GM19467 (cell line): ENCODE measurements around the gene TMX4.
"Not testable (repeated sequence)": the region's sequence is repeated elsewhere in the genome, so short reads cannot be mapped to it uniquely, and the experiment has no call there.

Source experiments
- ATAC-seq: cut with Tn5 transposase; IDR thresholded peaks from one replicate; pipeline ENCODE4 v1.9.1; 2021; ENCODE audit warnings: mild to moderate bottlenecking, moderate library complexity; ENCODE audit not compliant: unreplicated experiment

TMX4 gene

DNA sequence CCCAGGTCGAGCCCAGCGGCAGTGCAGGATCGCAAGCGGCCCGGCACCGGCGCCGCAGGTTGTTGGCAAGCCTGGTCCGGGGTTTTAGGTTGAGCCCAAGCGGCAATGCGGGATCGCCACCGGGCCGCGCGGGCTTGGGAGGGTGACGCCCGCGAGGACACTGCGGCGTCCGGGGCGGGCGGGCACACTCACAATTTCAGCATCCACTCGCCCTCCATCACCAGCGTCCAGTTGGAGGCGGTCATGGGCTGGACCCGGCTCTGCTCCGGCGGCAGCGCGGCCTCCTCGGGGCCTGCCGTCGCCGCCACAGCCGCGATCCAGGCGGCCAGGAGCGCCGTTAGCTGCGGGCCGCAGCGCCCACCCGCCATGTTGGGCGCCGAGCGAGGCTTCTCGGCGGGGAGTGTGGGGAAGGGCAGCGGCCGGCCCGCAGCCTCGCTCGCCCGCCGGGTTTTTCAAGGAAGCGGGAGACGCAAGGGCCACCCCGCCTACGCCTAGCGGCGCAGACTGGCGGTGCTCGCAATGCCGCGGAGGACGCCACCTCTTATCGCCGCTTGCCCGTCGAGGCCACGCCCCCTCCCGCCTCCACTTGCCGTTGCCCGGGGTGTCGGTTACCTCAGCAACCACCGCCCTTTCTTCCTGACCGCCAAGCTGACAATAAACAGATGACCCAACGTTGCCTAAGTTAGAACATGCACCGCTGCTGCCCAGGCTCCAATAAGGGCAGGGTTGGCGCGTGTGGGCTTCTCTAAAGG, at the start of gene TMX4:
TMX4 (minus strand) TSS at position 516 of the 752 bp plus-strand sequence; CDS start at position 368, 148 bp downstream.
- ATAC-seq: peak; percentile 83

DNA sequence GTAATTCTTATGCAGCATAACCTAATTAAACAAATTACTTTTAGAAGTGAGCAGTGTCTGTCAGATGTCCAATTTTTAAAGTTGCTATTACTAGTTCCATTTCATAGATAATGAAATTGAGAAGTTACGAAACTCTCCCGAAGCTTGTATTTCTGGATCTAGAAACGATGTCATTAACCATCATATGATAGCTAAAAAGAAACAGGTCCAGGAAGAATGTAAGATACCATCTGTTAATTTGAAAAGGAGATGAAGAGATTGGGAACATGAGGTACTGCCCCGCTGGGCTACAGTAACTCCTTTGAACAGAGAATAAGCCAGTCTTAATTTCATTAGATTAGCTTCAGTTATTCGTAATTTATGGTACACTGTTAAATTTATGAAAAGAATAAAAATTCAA, 47.5 kb upstream of the TMX4 start:
- ATAC-seq: no peak

DNA sequence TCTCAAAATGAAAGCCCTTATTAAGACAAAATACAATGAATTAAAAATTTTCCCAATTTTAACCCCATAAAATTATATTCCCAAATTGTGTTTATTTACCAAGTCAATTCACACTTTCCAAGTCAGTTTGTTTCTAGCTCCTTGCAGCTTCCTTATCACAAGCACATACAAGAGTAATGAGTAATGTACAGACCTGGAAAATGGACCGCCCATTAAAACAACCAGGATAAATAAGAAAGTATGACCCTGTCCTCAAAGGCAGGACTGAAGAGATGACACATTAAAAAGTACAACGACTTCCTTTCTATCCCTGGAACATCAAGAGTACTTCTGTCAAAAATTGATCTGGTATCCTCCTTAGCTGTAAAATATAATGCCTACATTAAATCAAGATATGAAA, 47.1 kb upstream of the TMX4 start:
- no peak for ATAC-seq

GRCh38 chr20:8065691-8066090, 46.1 kb upstream of the TMX4 start:
- ATAC-seq: no peak

GRCh38 chr20:8062756-8063155, 43.2 kb upstream of the TMX4 start:
- no peak for ATAC-seq

DNA sequence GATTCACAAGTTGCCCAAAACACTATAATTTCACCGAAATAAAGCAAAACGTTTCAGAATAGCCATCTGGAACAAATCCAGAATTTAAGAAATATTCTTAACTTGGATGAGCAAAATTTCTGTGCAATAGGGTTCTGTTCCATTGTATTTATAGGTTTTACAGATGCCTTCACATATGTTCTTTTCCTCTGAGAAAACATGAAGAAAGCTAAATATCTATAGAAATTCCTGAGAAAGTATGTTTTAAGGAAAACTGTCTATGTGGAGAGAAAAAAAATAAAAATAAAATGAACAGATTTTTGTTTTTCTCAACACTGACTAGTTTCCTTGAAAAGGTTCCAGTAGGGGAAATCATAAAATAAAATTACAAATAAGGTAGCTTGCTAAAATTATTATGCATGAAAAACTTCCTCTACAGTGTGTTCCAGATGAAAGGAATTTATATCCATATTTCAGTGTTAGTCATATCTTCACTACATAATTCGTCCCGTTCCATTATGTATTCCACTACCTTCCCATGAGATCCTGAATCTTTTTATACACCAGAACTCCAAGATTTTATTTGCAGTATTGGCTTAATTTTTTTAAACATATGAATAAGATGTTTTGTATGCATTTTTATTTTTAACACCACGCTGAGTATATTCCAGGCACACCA, 42.4 kb upstream of the TMX4 start:
- ATAC-seq: no peak

GRCh38 chr20:8060977-8061376, 41.4 kb upstream of the TMX4 start:
- ATAC-seq: no peak

- ATAC-seq: no peak
Observed at GRCh38 chr20:8057871-8058270, 38.3 kb upstream of the TMX4 start.

DNA sequence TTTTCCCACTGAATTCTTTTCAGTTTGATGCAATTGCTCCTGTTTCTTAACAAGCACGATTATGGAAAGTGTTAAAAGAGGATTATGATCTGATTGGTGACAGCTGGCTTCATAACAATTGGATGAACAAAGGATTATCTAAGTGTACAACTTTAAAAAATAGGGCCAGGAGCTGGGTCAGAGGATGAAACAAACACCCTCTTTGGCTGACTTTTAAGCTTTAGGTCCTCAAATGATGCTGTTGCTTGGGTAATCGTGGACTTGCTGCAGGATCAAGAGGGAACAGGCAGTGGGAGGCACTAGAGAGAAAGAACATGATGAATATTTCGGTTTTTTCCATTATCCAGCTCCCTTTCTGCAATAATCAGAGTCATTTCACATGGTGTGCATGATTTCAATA, 35.5 kb upstream of the TMX4 start:
- ATAC-seq: no peak

DNA sequence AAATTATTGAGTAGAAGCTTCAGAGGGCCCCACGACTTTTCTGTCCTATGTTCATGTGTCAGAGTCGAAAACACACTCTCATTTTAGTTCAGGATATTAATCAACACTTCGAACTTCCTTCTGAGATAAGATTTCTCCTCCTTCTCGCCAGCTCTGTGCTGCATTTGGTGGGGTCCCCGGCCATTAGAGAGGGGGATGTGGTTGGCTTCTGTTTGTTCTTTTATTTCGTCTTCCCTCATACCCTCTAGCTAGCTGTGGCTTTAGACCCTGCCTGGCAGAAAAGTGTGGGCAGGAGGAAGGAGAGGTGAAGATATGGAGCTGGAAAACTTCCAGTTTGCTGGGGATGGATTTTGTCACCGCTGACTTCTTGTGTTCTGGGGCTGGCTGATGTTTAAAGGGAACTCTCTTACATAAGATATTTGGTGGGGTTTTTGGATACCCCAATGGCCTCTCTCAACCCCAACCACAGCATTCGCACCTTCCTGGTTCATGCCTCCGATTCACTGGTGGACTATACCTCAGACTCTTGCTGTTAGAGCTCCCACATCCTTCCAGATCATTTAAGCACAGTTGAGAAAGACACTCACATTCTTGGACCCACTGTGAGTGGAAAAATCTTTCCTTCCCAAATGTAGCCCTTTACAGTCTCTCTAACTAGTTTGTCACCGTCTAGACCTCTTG, 30.7 kb upstream of the TMX4 start:
- no peak for ATAC-seq

DNA sequence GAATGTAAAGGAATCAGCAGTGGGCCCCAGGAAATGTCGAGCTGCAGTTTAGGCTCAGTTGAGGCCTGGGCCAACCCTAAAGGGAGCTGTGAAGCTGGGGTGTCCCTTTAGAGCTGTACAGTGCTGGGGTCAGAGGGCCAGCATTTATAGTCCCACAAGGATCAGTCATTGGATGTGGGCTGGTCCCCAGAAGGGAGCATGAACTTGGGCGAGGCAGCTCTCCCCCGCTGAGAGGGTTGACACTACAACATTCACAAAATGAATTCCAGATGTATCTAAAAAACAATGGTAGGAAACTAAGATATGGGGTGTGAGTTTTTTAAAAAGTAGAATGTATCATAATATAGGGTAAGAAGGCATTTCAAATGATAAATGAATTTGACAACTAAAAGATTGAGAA, 29.7 kb upstream of the TMX4 start:
- ATAC-seq: no peak

DNA sequence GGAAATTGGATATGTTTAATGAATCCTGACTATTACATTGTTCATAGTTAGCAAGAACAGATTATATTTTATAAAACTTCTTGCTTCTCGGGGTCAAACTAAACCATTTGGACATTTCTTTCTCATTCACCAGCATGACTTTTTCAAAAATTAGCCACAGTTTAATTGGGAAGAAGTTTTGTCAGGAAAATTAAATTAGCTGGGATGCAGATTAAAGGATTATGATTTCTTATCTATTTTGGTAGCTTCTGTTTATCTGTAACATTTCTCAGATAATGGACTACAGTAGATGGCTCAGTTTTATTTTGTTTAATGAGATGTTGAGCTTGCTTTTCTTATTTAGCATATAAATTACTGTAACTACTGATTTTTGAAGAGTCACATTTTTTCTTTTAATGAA, 26.4 kb upstream of the TMX4 start:
- no peak for ATAC-seq

DNA sequence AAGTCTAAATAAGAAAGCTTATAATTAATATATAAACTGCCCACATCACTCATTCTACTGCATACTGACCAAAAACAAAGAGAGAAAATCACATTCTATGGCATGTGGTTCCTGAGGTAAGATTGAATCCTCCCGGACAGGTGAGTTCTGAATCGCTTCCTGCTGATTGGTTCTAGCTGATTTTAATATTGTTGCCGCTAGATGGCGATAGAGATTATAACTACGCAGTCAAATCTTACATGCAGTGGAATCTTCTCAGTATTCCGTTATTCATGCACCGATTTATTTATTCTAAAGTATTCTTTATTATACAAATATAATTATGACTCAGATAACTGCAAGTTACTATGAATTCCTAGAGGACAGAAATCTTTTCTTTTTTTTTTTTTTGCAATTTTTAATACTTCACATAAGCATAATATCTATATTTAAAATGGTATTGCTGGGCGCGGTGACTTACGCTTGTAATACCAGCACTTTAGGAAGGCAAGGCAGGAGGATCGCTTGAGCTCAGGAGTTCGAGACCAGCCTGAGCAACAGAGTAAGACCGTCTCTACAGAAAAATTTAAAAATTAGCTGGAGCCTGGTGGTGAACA, 24.2 kb upstream of the TMX4 start:
- peak; percentile 91 for ATAC-seq

GRCh38 chr20:8039042-8039441, 19.5 kb upstream of the TMX4 start:
- ATAC-seq: no peak

- ATAC-seq: no peak
Observed at GRCh38 chr20:8036771-8037170, 17.2 kb upstream of the TMX4 start.

DNA sequence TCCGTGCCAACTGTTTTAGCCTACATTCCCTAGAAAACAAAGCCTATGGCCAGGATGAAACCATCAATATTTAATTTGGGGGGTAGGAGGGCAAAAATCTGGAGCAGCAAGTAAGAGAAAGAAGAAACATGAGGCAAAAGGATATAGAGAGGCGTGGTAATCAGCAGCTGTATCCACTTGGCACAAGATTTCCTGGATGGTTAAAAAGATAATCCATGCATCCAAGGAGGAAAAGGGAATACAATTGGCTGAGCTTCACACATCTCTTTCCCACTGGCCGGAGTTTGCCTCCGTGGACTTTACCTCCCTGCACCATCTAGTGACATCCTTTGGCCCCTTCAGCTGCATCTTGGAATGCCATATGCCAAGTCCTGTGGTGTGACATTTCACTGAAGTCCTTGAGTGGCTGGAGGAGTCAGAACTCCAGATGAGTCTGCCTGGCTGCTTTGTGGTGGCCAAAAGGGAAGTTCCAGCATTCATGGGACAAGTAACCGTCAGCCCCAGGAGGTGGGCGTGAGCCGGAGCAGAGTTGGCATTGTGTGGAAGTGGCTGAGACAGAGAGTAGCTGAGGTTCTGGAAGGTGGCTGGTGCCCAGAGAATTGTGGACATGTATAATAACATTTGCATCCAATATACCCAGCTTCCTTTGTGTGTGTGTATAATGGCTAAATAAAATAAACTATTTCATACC, 13.7 kb upstream of the TMX4 start:
- ATAC-seq: no peak

DNA sequence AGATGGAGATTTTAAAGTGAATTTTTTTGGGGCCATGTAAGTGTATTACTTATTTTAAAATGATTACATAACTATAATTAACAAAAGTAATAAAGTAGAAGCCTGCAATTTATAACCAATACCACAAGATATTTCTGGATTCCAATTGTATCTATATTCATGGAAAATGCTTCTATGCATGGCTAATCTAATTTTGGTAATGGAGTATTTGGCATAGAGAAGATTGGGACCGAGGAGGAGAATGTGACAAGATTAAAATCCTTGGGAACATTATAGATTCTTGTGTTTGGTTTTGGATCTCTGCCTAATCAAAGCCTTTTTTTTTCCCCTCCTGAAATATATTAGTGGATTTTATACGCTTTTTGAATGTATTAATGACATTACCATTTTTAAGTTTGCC, 12.9 kb upstream of the TMX4 start:
- no peak for ATAC-seq

DNA sequence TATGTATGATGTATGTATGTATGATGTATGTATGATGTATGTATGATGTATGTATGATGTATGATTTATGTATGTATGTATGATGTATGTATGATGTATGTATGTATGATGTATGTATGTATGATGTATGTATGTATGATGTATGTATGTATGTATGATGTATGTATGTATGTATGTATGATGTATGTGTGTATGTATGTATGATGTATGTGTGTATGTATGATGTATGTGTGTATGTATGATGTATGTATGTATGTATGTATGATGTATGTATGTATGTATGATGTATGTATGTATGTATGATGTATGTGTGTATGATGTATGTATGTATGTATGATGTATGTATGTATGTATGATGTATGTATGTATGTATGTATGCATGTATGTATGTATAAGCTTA, 12.0 kb upstream of the TMX4 start:
- ATAC-seq: not testable (repeated sequence)

- ATAC-seq: no peak
Observed at GRCh38 chr20:8021541-8022269, 2.1 kb upstream of the TMX4 start.

- peak; percentile 44 for ATAC-seq
Observed at GRCh38 chr20:8020314-8021079, 936 bp upstream of the TMX4 start.
